Measurements from ENCODE around the gene SEMA3B.

SEMA3B gene

DNA sequence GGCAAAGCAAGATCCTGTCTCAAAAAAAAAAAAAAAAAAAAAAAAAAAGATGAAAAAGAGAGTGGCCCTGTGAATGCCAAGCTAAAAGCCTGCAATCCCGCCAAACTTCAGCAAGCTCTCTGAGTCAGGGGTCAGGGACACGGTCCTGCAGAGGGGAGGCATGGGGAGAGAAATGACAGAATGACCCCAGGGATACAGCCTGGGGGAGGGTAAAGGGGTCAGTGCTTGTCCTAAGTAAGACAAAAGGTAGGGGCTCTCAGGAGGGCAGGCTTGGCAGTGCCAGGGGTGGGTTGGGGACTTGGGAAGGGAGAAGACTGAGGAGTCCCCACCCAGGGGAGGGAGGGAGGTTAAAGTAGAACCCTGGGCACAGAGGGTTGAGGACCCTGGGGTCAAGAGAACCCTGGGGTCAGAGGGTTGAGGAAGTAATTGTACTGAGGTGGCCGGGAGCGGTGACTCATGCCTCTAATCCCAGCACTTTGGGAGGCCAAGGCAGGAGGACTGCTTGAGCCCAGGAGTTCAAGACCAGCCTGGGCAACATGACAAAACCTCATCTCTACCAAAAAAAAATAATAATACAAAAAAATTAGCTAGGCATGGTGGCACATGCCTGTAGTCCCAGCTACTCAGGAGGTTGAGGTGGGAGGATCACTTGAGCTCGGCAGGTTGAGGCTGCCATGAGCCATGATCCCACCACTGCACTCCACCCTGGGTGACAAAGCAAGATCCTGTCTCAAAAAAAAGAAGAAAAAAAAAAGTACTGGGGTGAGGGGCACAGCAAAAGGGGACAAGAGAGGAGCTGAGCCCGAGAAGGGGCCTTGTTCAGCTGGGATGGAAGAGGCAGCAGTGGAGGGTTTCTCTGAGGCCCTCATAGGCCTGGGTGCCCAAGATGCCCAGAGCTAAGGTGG is 5.2 kb upstream of the SEMA3B start:
- TF ChIP-seq ESRRG (CRISPR knock-in tag; IDR thresholded peaks at IDR 0.05) (no peak), OSR1 (CRISPR knock-in tag; IDR thresholded peaks at IDR 0.05) (no peak), TCF4 (CRISPR knock-in tag; IDR thresholded peaks at IDR 0.05; ENCODE audit: borderline replicate concordance) (no peak), GLIS3 (CRISPR knock-in tag; IDR thresholded peaks at IDR 0.05) (no peak), BACH2 (CRISPR knock-in tag; IDR thresholded peaks at IDR 0.05; ENCODE audit: borderline replicate concordance) (no peak), TOX (CRISPR knock-in tag; IDR thresholded peaks at IDR 0.05; ENCODE audit: borderline replicate concordance) (no peak), ISL1 (CRISPR knock-in tag; IDR thresholded peaks at IDR 0.05) (no peak), ARNTL (CRISPR knock-in tag; IDR thresholded peaks at IDR 0.05; ENCODE audit: borderline replicate concordance, low read depth) (no peak), PATZ1 (CRISPR knock-in tag; IDR thresholded peaks at IDR 0.05; ENCODE audit: borderline replicate concordance) (no peak), ZFP3 (CRISPR knock-in tag; IDR thresholded peaks at IDR 0.05) (no peak), ZNF565 (CRISPR knock-in tag; conservative IDR thresholded peaks at IDR 0.05; ENCODE audit: low read depth) (no peak), RARB (CRISPR knock-in tag; IDR thresholded peaks at IDR 0.05) (no peak)
- TF ChIP-seq, protein P1, sequence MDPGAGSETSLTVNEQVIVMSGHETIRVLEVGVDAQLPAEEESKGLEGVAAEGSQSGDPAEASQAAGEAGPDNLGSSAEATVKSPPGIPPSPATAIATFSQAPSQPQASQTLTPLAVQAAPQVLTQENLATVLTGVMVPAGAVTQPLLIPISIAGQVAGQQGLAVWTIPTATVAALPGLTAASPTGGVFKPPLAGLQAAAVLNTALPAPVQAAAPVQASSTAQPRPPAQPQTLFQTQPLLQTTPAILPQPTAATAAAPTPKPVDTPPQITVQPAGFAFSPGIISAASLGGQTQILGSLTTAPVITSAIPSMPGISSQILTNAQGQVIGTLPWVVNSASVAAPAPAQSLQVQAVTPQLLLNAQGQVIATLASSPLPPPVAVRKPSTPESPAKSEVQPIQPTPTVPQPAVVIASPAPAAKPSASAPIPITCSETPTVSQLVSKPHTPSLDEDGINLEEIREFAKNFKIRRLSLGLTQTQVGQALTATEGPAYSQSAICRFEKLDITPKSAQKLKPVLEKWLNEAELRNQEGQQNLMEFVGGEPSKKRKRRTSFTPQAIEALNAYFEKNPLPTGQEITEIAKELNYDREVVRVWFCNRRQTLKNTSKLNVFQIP (CRISPR knock-in tag; IDR thresholded peaks at IDR 0.05; ENCODE audit: borderline replicate concordance, low read depth) = no peak
- TF ChIP-seq, protein P2, sequence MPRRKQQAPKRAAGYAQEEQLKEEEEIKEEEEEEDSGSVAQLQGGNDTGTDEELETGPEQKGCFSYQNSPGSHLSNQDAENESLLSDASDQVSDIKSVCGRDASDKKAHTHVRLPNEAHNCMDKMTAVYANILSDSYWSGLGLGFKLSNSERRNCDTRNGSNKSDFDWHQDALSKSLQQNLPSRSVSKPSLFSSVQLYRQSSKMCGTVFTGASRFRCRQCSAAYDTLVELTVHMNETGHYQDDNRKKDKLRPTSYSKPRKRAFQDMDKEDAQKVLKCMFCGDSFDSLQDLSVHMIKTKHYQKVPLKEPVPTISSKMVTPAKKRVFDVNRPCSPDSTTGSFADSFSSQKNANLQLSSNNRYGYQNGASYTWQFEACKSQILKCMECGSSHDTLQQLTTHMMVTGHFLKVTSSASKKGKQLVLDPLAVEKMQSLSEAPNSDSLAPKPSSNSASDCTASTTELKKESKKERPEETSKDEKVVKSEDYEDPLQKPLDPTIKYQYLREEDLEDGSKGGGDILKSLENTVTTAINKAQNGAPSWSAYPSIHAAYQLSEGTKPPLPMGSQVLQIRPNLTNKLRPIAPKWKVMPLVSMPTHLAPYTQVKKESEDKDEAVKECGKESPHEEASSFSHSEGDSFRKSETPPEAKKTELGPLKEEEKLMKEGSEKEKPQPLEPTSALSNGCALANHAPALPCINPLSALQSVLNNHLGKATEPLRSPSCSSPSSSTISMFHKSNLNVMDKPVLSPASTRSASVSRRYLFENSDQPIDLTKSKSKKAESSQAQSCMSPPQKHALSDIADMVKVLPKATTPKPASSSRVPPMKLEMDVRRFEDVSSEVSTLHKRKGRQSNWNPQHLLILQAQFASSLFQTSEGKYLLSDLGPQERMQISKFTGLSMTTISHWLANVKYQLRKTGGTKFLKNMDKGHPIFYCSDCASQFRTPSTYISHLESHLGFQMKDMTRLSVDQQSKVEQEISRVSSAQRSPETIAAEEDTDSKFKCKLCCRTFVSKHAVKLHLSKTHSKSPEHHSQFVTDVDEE (CRISPR knock-in tag; IDR thresholded peaks at IDR 0.05) = no peak

DNA sequence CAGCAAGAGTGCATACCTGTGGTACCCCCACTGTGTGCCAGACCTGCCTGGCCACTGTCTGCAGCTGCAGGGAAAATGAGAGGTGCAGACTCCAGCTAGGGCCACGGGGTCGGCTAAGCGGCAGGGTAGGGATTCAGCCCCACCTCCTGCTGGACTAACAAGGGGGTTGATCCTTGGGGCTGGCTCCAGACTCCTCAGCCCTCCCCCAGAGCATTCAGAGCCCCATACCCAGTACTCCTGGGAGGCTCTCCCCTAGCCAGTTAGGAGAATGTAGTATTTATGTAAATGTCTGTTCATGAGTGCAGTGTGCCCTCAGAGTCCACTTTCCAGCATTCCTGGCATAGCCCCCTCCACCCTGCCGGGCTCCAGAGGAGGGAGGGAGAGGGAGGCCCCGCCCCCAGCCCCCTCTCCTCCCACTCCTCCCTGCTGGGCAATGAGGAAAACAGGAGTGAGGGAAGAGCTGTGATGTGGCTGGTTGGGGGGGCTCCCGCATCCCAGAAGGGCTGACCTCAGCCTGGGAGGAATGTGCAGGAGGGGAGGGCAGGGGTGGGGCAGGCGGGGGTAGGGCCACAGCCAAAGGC is 4.5 kb upstream of the SEMA3B start:
- TF ChIP-seq CREB5 (CRISPR knock-in tag; IDR thresholded peaks at IDR 0.05; ENCODE audit: low read depth) (0 out of 2 replicates have a peak, but pooled peaks have one; percentile 10), GLIS3 (CRISPR knock-in tag; IDR thresholded peaks at IDR 0.05) (no peak), PATZ1 (CRISPR knock-in tag; IDR thresholded peaks at IDR 0.05; ENCODE audit: borderline replicate concordance) (peak; percentile 94)
- peak; percentile 64 for ATAC-seq

More for the DNA sequence above, 5.2 kb upstream of the SEMA3B start:
- ATAC-seq = no peak

GRCh38 chr3:50264964-50265485 is 3.9 kb upstream of the SEMA3B start:
- ATAC-seq = no peak
- TF ChIP-seq ZFP3 (CRISPR knock-in tag; IDR thresholded peaks at IDR 0.05) (0 out of 2 replicates have a peak, but pooled peaks have one; percentile 22), BACH2 (CRISPR knock-in tag; IDR thresholded peaks at IDR 0.05; ENCODE audit: borderline replicate concordance) (no peak), CREB5 (CRISPR knock-in tag; IDR thresholded peaks at IDR 0.05; ENCODE audit: low read depth) (no peak), ZC3H10 (CRISPR knock-in tag; IDR thresholded peaks at IDR 0.05) (no peak)
